Gastrocnemius medialis (tissue), 4 donors: ENCODE results near the gene INCENP. TPM values are rescaled to one million over a fixed set of nuclear protein-coding genes. Genes with fewer than 3 reads are reported as not detected.

Experiments used
- ATAC-seq, 2 donors: fragments of 150-250 bp; one replicate each; pipeline ENCODE4 v1.9.1; 2016
- DNase-seq, 2 donors: peaks; one replicate each; pipeline ENCODE4 v3.0.0-alpha.2; 2019
- H3K27ac ChIP-seq, 4 donors: fragments of 200-600 bp; sonication (generic); 1 replicate in 1 of 4; 2 replicates in 3 of 4; pipeline ENCODE4 v1.5.1; 2016 to 2018; ENCODE audit warnings: mild to moderate bottlenecking in 2 of 4, moderate library complexity in 1 of 4
- H3K27me3 ChIP-seq, 3 donors: fragments of 200-600 bp; sonication (generic) in 2 of 3; 1 replicate in 1 of 3; 2 replicates in 2 of 3; pipeline versions ENCODE4 v1.5.1 to v1.6.0; 2016 to 2019; ENCODE audit warnings: mild to moderate bottlenecking in 1 of 3, moderate library complexity in 1 of 3
- H3K36me3 ChIP-seq, 2 donors: fragments of 200-600 bp; sonication (generic) in 1 of 2; one replicate each; pipeline ENCODE4 v1.5.1; 2017 to 2018
- H3K4me1 ChIP-seq, 2 donors: fragments of 200-600 bp; sonication (generic) in 1 of 2; one replicate each; pipeline ENCODE4 v1.5.1; 2016 to 2017; ENCODE audit warnings: mild to moderate bottlenecking in 2 of 2
- H3K4me3 ChIP-seq, 4 donors: fragments of 200-600 bp; sonication (generic) in 3 of 4; 1 replicate in 1 of 4; 2 replicates in 3 of 4; pipeline ENCODE4 v1.5.1; 2016 to 2019; ENCODE audit warnings: mild to moderate bottlenecking in 2 of 4
- H3K9me3 ChIP-seq, 3 donors: fragments of 200-600 bp; sonication (generic) in 2 of 3; 1 replicate in 1 of 3; 2 replicates in 2 of 3; pipeline ENCODE4 v1.5.1; 2016 to 2019
- POLR2A ChIP-seq, 2 donors: fragments of 450-650 bp; IDR thresholded peaks; one replicate each; pipeline ENCODE4 v1.6.1; 2017; ENCODE audit warnings: antibody characterized with exemption in 2 of 2, mild to moderate bottlenecking in 2 of 2, moderate library complexity in 2 of 2
- in situ Hi-C, 4 donors: fragments of 200-750 bp; cut with MboI; loops; one replicate each; pipeline versions ENCODE4 v1.15.0 to v1.8.0; 2017; ENCODE audit warnings: low sequenced_read_pairs in 4 of 4
- intact Hi-C: fragments of 100-400 bp; cut with DNase I; formaldehyde crosslinking; loops from one replicate; pipeline ENCODE4 v1.15.1; 2023; ENCODE audit warnings: low total_unique reads
- total RNA-seq, 4 donors: library from RNA; depleted of rRNA; stranded (reverse); fragments of >200 nt; gene quantifications; one replicate each; pipeline versions ENCODE4 v1.1.0 to v1.2.3, GENCODE V29; 2016
- TF ChIP-seq, protein P1 (sequence below), 5 experiments: fragments of 450-650 bp in 3 of 5; fragments of 200-600 bp in 2 of 5; sonication (generic) in 2 of 5; IDR thresholded peaks in 4 of 5; conservative IDR thresholded peaks in 1 of 5; 1 replicate in 4 of 5; 2 replicates in 1 of 5; pipeline ENCODE4 v1.5.1; 2016 to 2019; ENCODE audit warnings: antibody characterized with exemption in 5 of 5, mild to moderate bottlenecking in 3 of 5, moderate library complexity in 3 of 5

The INCENP gene
- total RNA-seq, 4 donors from 2014 or later, result 6.3 to 18.7 (median 13.7) TPM

GRCh38 chr11:62132689-62133293, 9.0 kb downstream of the INCENP start:
- Histone ChIP-seq H3K27me3 (no peaks in the 10 kb centered on the region), H3K27ac (no peak overlapping the region), H3K36me3 (peaks cover 0 to 24% of the 10 kb centered on the region in 2 donors), H3K9me3 (no peaks in the 10 kb centered on the region), H3K4me1 (no peaks in the 10 kb centered on the region), H3K4me3 (no peak overlapping the region)
- in situ Hi-C loops, result no loop called here
- TF ChIP-seq, protein P1, sequence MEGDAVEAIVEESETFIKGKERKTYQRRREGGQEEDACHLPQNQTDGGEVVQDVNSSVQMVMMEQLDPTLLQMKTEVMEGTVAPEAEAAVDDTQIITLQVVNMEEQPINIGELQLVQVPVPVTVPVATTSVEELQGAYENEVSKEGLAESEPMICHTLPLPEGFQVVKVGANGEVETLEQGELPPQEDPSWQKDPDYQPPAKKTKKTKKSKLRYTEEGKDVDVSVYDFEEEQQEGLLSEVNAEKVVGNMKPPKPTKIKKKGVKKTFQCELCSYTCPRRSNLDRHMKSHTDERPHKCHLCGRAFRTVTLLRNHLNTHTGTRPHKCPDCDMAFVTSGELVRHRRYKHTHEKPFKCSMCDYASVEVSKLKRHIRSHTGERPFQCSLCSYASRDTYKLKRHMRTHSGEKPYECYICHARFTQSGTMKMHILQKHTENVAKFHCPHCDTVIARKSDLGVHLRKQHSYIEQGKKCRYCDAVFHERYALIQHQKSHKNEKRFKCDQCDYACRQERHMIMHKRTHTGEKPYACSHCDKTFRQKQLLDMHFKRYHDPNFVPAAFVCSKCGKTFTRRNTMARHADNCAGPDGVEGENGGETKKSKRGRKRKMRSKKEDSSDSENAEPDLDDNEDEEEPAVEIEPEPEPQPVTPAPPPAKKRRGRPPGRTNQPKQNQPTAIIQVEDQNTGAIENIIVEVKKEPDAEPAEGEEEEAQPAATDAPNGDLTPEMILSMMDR (IDR thresholded peaks at IDR 0.05 in 4 of 5, conservative IDR thresholded peaks at IDR 0.05 in 1 of 5), result no peak
- TF ChIP-seq POLR2A (IDR thresholded peaks at IDR 0.05), result no peak
- no peak for DNase-seq
- intact Hi-C loops, result no loop called here
- no peak for ATAC-seq

- intact Hi-C loops, result no loop called here
Measured at GRCh38 chr11:62133328-62134065, 9.7 kb downstream of the INCENP start.

DNA sequence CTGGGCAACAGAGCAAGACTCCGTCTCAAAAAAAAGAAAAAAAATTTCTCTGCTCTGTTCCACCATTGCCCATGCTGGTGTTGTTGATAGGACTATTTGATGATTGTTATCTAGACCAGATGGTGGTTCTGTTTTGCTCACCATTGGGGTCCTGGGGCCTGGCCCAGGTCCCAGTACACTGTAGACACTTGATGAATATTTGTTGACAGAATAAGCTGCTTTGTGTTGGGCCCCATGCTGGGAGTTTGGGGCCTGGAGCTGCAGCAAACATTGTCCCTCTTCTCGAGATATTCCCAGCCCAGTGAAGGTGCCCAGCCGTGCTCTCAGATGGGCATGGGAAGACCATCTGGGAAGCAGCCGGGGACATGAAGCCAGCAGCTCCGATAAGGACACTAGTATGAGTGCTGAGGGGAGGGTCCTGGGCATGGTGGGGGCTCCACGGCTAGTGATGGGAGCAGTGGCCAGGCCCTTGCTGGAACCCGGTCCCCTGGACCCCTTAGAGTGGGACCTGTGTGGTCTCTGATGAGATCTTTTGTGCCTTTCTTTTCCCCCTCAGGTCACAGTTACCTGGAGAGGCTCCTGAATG, 13.6 kb downstream of the INCENP start:
- DNase-seq (no peak), ATAC-seq (no peak)
- in situ Hi-C loops, result no loop called here

More at GRCh38 chr11:62133328-62134065, 9.7 kb downstream of the INCENP start:
- Histone ChIP-seq H3K27me3 (no peaks in the 10 kb centered on the region), H3K4me3 (no peak overlapping the region), H3K9me3 (no peaks in the 10 kb centered on the region), H3K4me1 (no peaks in the 10 kb centered on the region), H3K36me3 (peaks cover 0 to 24% of the 10 kb centered on the region in 2 donors), H3K27ac (no peak overlapping the region)
- TF ChIP-seq POLR2A (IDR thresholded peaks at IDR 0.05), result no peak
- TF ChIP-seq, protein P1 (IDR thresholded peaks at IDR 0.05 in 4 of 5, conservative IDR thresholded peaks at IDR 0.05 in 1 of 5), result no peak
- in situ Hi-C loops, result no loop called here
- DNase-seq, result no peak
- ATAC-seq, result no peak

GRCh38 chr11:62137881-62138629, 14.2 kb downstream of the INCENP start:
- H3K36me3 ChIP-seq, result peaks cover 0 to 35% of the 10 kb centered on the region in 2 donors
- no peak overlapping the region for H3K4me3 ChIP-seq
- no peaks in the 10 kb centered on the region for H3K4me1 ChIP-seq
- in situ Hi-C loops (no loop called here), intact Hi-C loops (no loop called here)
- no peak for DNase-seq
- no peaks in the 10 kb centered on the region for H3K27me3 ChIP-seq
- ATAC-seq, result no peak
- TF ChIP-seq, protein P1 (IDR thresholded peaks at IDR 0.05 in 4 of 5, conservative IDR thresholded peaks at IDR 0.05 in 1 of 5), result no peak
- TF ChIP-seq POLR2A (IDR thresholded peaks at IDR 0.05), result no peak
- no peak overlapping the region for H3K27ac ChIP-seq
- no peaks in the 10 kb centered on the region for H3K9me3 ChIP-seq

More for the DNA sequence above, 13.6 kb downstream of the INCENP start:
- TF ChIP-seq POLR2A (IDR thresholded peaks at IDR 0.05), result no peak
- TF ChIP-seq, protein P1 (IDR thresholded peaks at IDR 0.05 in 4 of 5, conservative IDR thresholded peaks at IDR 0.05 in 1 of 5), result no peak
- Histone ChIP-seq H3K36me3 (peaks cover 0 to 35% of the 10 kb centered on the region in 2 donors), H3K27ac (no peak overlapping the region), H3K4me1 (no peaks in the 10 kb centered on the region), H3K27me3 (no peaks in the 10 kb centered on the region), H3K9me3 (no peaks in the 10 kb centered on the region), H3K4me3 (no peak overlapping the region)
- intact Hi-C loops, result no loop called here
